C4-2B (cell line): ENCODE measurements around the gene POU6F2.
"Not testable (repeated sequence)": the region's sequence is repeated elsewhere in the genome, so short reads cannot be mapped to it uniquely, and the experiment has no call there.

Experiments
- ZFX ChIP-seq: fragments of 450-650 bp; IDR thresholded peaks from 2 replicates; pipeline ENCODE4 v1.6.1; 2017
- TF ChIP-seq, protein P1 (sequence below): fragments of 450-650 bp; conservative IDR thresholded peaks from 2 replicates; pipeline ENCODE4 v1.5.1; 2017; ENCODE audit warnings: mild to moderate bottlenecking

DNA sequence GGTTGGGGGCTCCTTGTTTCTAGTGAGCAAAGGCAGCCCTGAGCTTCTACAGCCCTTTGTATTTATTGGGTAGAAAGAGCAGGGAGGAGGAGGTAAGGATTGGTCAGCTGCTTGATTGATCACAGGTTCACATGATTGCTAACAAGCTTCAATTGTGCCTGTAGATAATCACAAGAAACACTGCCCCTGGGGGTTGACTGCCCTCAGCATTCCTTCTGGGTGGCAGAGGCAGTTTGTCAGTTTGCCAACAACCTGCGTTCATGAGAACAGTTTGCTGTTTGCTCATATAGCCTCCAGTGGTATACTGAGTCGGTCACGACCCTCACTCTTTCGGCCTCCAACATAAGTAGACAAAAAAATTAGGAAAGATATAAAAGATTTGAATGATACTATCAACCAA, 30.2 kb upstream of the POU6F2 start:
- TF ChIP-seq, protein P1, sequence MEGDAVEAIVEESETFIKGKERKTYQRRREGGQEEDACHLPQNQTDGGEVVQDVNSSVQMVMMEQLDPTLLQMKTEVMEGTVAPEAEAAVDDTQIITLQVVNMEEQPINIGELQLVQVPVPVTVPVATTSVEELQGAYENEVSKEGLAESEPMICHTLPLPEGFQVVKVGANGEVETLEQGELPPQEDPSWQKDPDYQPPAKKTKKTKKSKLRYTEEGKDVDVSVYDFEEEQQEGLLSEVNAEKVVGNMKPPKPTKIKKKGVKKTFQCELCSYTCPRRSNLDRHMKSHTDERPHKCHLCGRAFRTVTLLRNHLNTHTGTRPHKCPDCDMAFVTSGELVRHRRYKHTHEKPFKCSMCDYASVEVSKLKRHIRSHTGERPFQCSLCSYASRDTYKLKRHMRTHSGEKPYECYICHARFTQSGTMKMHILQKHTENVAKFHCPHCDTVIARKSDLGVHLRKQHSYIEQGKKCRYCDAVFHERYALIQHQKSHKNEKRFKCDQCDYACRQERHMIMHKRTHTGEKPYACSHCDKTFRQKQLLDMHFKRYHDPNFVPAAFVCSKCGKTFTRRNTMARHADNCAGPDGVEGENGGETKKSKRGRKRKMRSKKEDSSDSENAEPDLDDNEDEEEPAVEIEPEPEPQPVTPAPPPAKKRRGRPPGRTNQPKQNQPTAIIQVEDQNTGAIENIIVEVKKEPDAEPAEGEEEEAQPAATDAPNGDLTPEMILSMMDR = not testable (repeated sequence)
- not testable (repeated sequence) for TF ChIP-seq ZFX
